Loucy (cell line): ENCODE results near the gene ARPIN.

Experiments used
- H2AFZ ChIP-seq: fragments of 200-600 bp; sonication (generic); 2 replicates; pipeline ENCODE4 v1.6.0; 2016; ENCODE audit warnings: antibody characterized with exemption, mild to moderate bottlenecking, low read length, moderate library complexity
- H3F3A ChIP-seq: fragments of 200-600 bp; 2 replicates; pipeline ENCODE4 v1.6.0; 2016; ENCODE audit warnings: antibody characterized with exemption, low read depth, mild to moderate bottlenecking
- H3K27me3 ChIP-seq: fragments of 200-600 bp; sonication (generic); 2 replicates; pipeline ENCODE4 v1.6.1; 2014; ENCODE audit warnings: low read length, mild to moderate bottlenecking; ENCODE audit not compliant: insufficient read depth, poor library complexity, severe bottlenecking
- H3K36me3 ChIP-seq: fragments of 200-600 bp; sonication (generic); 2 replicates; pipeline ENCODE4 v1.6.1; 2016; ENCODE audit warnings: low read length; ENCODE audit not compliant: insufficient read depth
- H3K4me1 ChIP-seq: fragments of 200-600 bp; sonication (generic); 2 replicates; pipeline ENCODE4 v1.5.1; 2014; ENCODE audit warnings: low read length, mild to moderate bottlenecking; ENCODE audit not compliant: insufficient read depth, poor library complexity, severe bottlenecking
- H3K4me2 ChIP-seq: fragments of 200-600 bp; sonication (generic); 2 replicates; pipeline ENCODE4 v1.6.0; 2014; ENCODE audit warnings: antibody characterized with exemption, low read length, low read depth, mild to moderate bottlenecking; ENCODE audit not compliant: poor library complexity, severe bottlenecking
- H3K4me3 ChIP-seq: fragments of 200-600 bp; sonication (generic); 2 replicates; pipeline ENCODE4 v1.5.1; 2014; ENCODE audit warnings: low read length, mild to moderate bottlenecking, mixed read lengths; ENCODE audit not compliant: poor library complexity, severe bottlenecking
- H3K79me2 ChIP-seq: fragments of 200-600 bp; sonication (generic); 2 replicates; pipeline ENCODE4 v1.6.1; 2014; ENCODE audit warnings: low read length; ENCODE audit not compliant: insufficient read depth
- H3K9ac ChIP-seq: fragments of 200-600 bp; sonication (generic); 2 replicates; pipeline ENCODE4 v1.6.0; 2014; ENCODE audit warnings: mild to moderate bottlenecking, low read depth, low read length, moderate library complexity; ENCODE audit not compliant: poor library complexity, severe bottlenecking
- H3K9me2 ChIP-seq: fragments of 200-600 bp; sonication (generic); replicated peaks from 2 replicates; pipeline ENCODE4 v1.6.1; 2016; ENCODE audit warnings: low read depth, low read length, mixed read lengths
- H3K9me3 ChIP-seq: fragments of 200-600 bp; sonication (generic); 2 replicates; pipeline ENCODE4 v1.6.1; 2014; ENCODE audit warnings: mild to moderate bottlenecking, antibody characterized with exemption, low read length, low read depth; ENCODE audit not compliant: insufficient read depth
- H4K20me1 ChIP-seq: fragments of 200-600 bp; sonication (generic); 2 replicates; pipeline ENCODE4 v1.6.0; 2014; ENCODE audit warnings: antibody characterized with exemption, low read length, mild to moderate bottlenecking; ENCODE audit not compliant: insufficient read depth, poor library complexity, severe bottlenecking
- CTCF ChIP-seq: fragments of 200-600 bp; sonication (generic); conservative IDR thresholded peaks from 2 replicates; pipeline ENCODE4 v1.5.1; 2014; ENCODE audit warnings: mild to moderate bottlenecking, antibody characterized with exemption, low read length
- EZH2phosphoT487 ChIP-seq: fragments of 200-600 bp; IDR thresholded peaks from 2 replicates; pipeline ENCODE4 v1.6.1; 2018; ENCODE audit warnings: antibody characterized with exemption, mild to moderate bottlenecking, moderate library complexity, borderline replicate concordance

Gene ARPIN

GRCh38 chr15:89860431-89860830 lies 52.3 kb downstream of the ARPIN start:
- H2AFZ ChIP-seq = no peak overlapping the region
- H3K9me3 ChIP-seq = no peaks in the 10 kb centered on the region
- H4K20me1 ChIP-seq = no peaks in the 10 kb centered on the region
- no peaks in the 10 kb centered on the region for H3K9me2 ChIP-seq
- H3K36me3 ChIP-seq = peaks cover 25% of the 10 kb centered on the region; the same call in 1 of the 2 replicates
- TF ChIP-seq CTCF (no peak), EZH2phosphoT487 (no peak)
- H3K79me2 ChIP-seq = no peaks in the 10 kb centered on the region
- no peak overlapping the region for H3K4me2 ChIP-seq
- H3K4me3 ChIP-seq = no peak overlapping the region
- H3K9ac ChIP-seq = no peak overlapping the region
- H3K4me1 ChIP-seq = peaks cover 6% of the 10 kb centered on the region
- no peaks in the 10 kb centered on the region for H3K27me3 ChIP-seq
- no peaks in the 10 kb centered on the region for H3F3A ChIP-seq

- no peak overlapping the region for H3K9ac ChIP-seq
- H3K9me2 ChIP-seq = no peaks in the 10 kb centered on the region
- H2AFZ ChIP-seq = no peak overlapping the region
- H3K79me2 ChIP-seq = no peaks in the 10 kb centered on the region
- no peak overlapping the region for H3K4me2 ChIP-seq
- H3K36me3 ChIP-seq = peaks cover 25% of the 10 kb centered on the region; the same call in 1 of the 2 replicates
- H3F3A ChIP-seq = no peaks in the 10 kb centered on the region
- H3K9me3 ChIP-seq = no peaks in the 10 kb centered on the region
- H3K4me3 ChIP-seq = no peak overlapping the region
- H4K20me1 ChIP-seq = no peaks in the 10 kb centered on the region
- H3K27me3 ChIP-seq = no peaks in the 10 kb centered on the region
- H3K4me1 ChIP-seq = peaks cover 2% of the 10 kb centered on the region
- TF ChIP-seq EZH2phosphoT487 = no peak
- TF ChIP-seq CTCF = no peak
These were observed 53.9 kb downstream of the ARPIN start for GRCh38 chr15:89858661-89859458.

DNA sequence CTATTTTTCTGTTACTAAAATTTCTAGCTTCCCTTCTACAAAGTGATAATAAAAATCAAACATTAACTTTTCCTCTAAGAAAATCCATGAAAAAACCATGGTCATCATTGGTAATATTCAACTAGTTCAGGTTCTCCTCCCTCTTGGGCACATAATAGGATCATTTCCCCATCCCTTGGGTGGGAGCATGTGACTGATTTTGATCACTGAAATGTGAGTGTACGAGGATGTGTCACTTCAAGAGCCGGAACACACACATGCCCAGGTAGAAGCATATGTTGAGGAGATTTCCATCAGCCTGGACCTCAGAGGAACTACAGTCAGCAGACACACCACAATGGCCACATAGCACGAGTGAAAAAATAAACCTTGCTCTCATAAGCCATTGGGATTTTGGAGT lies 55.1 kb downstream of the ARPIN start:
- Histone ChIP-seq H3K79me2 (no peaks in the 10 kb centered on the region), H2AFZ (no peak overlapping the region), H3K9me3 (no peaks in the 10 kb centered on the region), H3K9ac (no peak overlapping the region), H3K4me3 (no peak overlapping the region), H3K27me3 (no peaks in the 10 kb centered on the region), H3K4me1 (peaks cover 2% of the 10 kb centered on the region), H3K36me3 (peaks cover 25% of the 10 kb centered on the region; the same call in 1 of the 2 replicates), H3K4me2 (no peak overlapping the region), H3F3A (no peaks in the 10 kb centered on the region; the same call in 1 of the 2 replicates), H3K9me2 (no peaks in the 10 kb centered on the region), H4K20me1 (no peaks in the 10 kb centered on the region)
- TF ChIP-seq CTCF (no peak), EZH2phosphoT487 (no peak)
